Muscle layer of duodenum (tissue), 2 donors: ENCODE results near the gene INPPL1.

Source experiments
- H3K27ac ChIP-seq: one replicate; pipeline ENCODE4 v1.7.0; 2013; ENCODE audit warnings: mild to moderate bottlenecking, low read length
- H3K27me3 ChIP-seq: one replicate; pipeline ENCODE4 v1.7.0; 2013; ENCODE audit warnings: low read depth, mild to moderate bottlenecking, control low read depth, low read length
- H3K36me3 ChIP-seq, 2 donors: one replicate each; pipeline ENCODE4 v1.7.0; 2013; ENCODE audit warnings: low read length in 2 of 2, control low read depth in 1 of 2, mild to moderate bottlenecking in 1 of 2; ENCODE audit not compliant: insufficient read depth in 2 of 2, control insufficient read depth in 1 of 2
- H3K4me1 ChIP-seq, 2 donors: one replicate each; pipeline ENCODE4 v1.7.0; 2013; ENCODE audit warnings: low read length in 2 of 2, mild to moderate bottlenecking in 2 of 2, control low read depth in 1 of 2, moderate library complexity in 1 of 2; ENCODE audit not compliant: insufficient read depth in 2 of 2, control insufficient read depth in 1 of 2
- H3K4me3 ChIP-seq, 2 donors: one replicate each; pipeline ENCODE4 v1.7.0; 2013; ENCODE audit warnings: low read length in 2 of 2, low read depth in 1 of 2, mild to moderate bottlenecking in 1 of 2
- H3K9me3 ChIP-seq, 2 donors: one replicate each; pipeline ENCODE4 v1.7.0; 2013; ENCODE audit warnings: low read length in 2 of 2, control low read depth in 1 of 2, mild to moderate bottlenecking in 1 of 2; ENCODE audit not compliant: control insufficient read depth in 1 of 2
- donor health status: healthy.

The INPPL1 gene

DNA sequence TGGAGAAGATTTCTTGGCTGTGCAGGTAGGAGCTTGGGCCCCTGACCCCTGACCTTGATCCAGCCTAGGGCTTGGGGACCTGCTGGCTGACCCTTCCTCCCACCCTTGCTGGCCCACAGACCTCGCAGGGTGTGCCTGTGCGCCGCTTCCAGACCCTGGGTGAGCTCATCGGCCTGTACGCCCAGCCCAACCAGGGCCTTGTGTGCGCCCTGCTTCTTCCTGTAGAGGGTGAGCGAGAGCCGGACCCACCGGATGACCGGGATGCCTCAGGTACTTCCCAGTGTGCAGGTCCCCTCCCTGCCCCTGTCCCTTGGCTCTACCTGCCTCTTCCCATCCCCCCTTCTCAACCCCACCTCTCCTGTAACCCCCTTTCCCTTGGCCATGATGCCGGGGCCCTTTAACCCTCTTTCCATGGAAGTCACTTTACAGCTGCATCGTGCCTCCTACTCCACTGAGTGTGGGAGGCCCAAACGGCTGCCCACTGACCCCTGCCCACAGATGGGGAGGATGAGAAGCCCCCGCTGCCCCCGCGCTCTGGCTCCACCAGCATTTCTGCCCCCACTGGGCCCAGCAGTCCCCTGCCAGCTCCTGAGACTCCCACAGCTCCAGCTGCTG lies 3.8 kb downstream of the INPPL1 start:
- Histone ChIP-seq H3K36me3 (peaks cover 48 to 51% of the 10 kb centered on the region in 2 donors), H3K27ac (no peak overlapping the region), H3K4me3 (no peak overlapping the region)

GRCh38 chr11:72228844-72229231 lies 4.3 kb downstream of the INPPL1 start:
- Histone ChIP-seq H3K36me3 (peaks cover 53 to 56% of the 10 kb centered on the region in 2 donors), H3K9me3 (no peaks in the 10 kb centered on the region), H3K4me3 (no peak overlapping the region), H3K27ac (no peak overlapping the region), H3K4me1 (peaks cover 7 to 34% of the 10 kb centered on the region in 2 donors), H3K27me3 (no peaks in the 10 kb centered on the region)

More for the DNA sequence above, 3.8 kb downstream of the INPPL1 start:
- Histone ChIP-seq H3K4me1 (peaks cover 7 to 34% of the 10 kb centered on the region in 2 donors), H3K9me3 (no peaks in the 10 kb centered on the region), H3K27me3 (no peaks in the 10 kb centered on the region)

GRCh38 chr11:72229336-72229924 lies 4.9 kb downstream of the INPPL1 start:
- H3K4me1 ChIP-seq: peaks cover 7 to 34% of the 10 kb centered on the region in 2 donors
- H3K9me3 ChIP-seq: no peaks in the 10 kb centered on the region
- no peaks in the 10 kb centered on the region for H3K27me3 ChIP-seq
- no peak overlapping the region for H3K27ac ChIP-seq
- no peak overlapping the region for H3K4me3 ChIP-seq
- peaks cover 59 to 62% of the 10 kb centered on the region in 2 donors for H3K36me3 ChIP-seq

- no peak overlapping the region for H3K4me3 ChIP-seq
- H3K27me3 ChIP-seq: no peaks in the 10 kb centered on the region
- H3K9me3 ChIP-seq: no peaks in the 10 kb centered on the region
- H3K4me1 ChIP-seq: peaks cover 7 to 35% of the 10 kb centered on the region in 2 donors
- peaks cover 63 to 69% of the 10 kb centered on the region in 2 donors for H3K36me3 ChIP-seq
- H3K27ac ChIP-seq: no peak overlapping the region
Measured at GRCh38 chr11:72229925-72230763, 5.6 kb downstream of the INPPL1 start.

- Histone ChIP-seq H3K9me3 (no peaks in the 10 kb centered on the region), H3K4me1 (peaks cover under 1 to 35% of the 10 kb centered on the region in 2 donors), H3K27ac (no peak overlapping the region), H3K27me3 (no peaks in the 10 kb centered on the region), H3K4me3 (no peak overlapping the region), H3K36me3 (peaks cover 64 to 76% of the 10 kb centered on the region in 2 donors)
Measured at GRCh38 chr11:72230764-72231365, 6.3 kb downstream of the INPPL1 start.

- Histone ChIP-seq H3K27me3 (no peaks in the 10 kb centered on the region), H3K9me3 (no peaks in the 10 kb centered on the region), H3K4me3 (no peak overlapping the region), H3K36me3 (peaks cover 70 to 84% of the 10 kb centered on the region in 2 donors), H3K4me1 (peaks cover 0 to 35% of the 10 kb centered on the region in 2 donors), H3K27ac (no peak overlapping the region)
Measured at GRCh38 chr11:72231396-72232259, 7.1 kb downstream of the INPPL1 start.

DNA sequence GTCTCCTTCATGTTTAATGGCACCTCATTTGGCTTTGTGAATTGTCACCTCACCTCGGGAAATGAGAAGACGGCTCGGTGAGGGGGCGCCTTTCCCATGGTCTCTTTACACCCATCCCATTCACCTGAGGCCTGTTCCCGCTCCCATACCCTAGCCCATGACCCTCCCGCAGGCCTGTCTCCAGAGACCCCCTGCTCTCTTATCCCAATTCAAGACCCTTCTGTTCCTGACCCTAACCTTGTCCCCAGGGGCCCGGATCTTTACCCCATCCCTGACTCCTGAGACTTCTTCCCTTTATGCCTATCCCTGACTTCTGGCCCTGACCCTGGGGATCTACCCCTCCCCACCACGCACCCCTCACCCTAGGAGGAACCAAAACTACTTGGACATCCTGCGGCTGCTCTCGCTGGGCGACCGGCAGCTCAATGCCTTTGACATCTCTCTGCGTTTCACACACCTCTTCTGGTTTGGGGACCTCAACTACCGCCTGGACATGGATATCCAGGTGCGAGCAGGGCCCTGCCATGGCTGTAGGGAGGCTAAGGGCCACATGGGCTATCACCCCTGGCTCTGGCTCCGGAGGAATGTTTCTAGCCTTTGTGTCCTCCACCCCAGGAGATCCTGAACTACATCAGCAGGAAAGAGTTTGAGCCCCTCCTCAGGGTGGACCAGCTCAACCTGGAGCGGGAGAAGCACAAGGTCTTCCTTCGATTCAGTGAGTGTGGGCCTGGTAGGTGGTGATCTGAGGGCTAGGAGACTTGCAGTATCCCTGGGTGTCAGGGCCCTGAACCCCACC lies 7.9 kb downstream of the INPPL1 start:
- peaks cover 0 to 35% of the 10 kb centered on the region in 2 donors for H3K4me1 ChIP-seq
- H3K36me3 ChIP-seq: peaks cover 76 to 90% of the 10 kb centered on the region in 2 donors
- H3K27me3 ChIP-seq: no peaks in the 10 kb centered on the region
- H3K27ac ChIP-seq: no peak overlapping the region
- H3K4me3 ChIP-seq: no peak overlapping the region
- no peaks in the 10 kb centered on the region for H3K9me3 ChIP-seq

DNA sequence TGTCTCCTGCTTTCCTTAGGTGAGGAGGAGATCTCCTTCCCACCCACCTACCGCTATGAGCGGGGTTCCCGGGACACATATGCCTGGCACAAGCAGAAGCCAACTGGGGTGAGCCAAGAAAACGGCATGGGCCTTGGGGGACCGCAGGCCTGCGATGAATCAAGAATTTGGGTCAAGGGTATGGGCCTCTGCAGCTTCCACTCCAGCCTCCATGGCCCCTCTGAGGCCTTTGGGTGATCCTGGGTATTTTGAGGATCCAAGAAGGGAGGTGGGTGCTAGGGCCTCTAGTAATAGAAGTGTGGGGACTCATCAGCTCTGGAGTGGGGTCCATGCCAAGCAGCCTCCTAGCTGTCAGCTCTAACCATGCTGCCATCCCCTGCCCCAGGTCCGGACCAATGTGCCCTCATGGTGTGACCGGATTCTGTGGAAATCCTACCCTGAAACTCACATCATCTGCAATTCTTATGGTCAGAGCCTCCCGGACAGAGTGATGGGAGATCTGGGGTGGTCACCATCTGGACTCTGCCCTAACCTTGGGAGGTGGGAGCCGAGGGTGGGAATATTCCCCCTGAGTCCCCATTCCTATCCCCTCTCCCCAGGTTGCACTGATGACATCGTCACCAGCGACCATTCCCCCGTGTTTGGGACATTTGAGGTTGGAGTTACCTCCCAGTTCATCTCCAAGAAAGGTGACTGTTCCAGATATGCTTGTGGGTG lies 8.6 kb downstream of the INPPL1 start:
- no peak overlapping the region for H3K27ac ChIP-seq
- H3K4me1 ChIP-seq: peaks cover 0 to 35% of the 10 kb centered on the region in 2 donors
- no peak overlapping the region for H3K4me3 ChIP-seq
- peaks cover 76 to 93% of the 10 kb centered on the region in 2 donors for H3K36me3 ChIP-seq
- no peaks in the 10 kb centered on the region for H3K27me3 ChIP-seq
- H3K9me3 ChIP-seq: no peaks in the 10 kb centered on the region

DNA sequence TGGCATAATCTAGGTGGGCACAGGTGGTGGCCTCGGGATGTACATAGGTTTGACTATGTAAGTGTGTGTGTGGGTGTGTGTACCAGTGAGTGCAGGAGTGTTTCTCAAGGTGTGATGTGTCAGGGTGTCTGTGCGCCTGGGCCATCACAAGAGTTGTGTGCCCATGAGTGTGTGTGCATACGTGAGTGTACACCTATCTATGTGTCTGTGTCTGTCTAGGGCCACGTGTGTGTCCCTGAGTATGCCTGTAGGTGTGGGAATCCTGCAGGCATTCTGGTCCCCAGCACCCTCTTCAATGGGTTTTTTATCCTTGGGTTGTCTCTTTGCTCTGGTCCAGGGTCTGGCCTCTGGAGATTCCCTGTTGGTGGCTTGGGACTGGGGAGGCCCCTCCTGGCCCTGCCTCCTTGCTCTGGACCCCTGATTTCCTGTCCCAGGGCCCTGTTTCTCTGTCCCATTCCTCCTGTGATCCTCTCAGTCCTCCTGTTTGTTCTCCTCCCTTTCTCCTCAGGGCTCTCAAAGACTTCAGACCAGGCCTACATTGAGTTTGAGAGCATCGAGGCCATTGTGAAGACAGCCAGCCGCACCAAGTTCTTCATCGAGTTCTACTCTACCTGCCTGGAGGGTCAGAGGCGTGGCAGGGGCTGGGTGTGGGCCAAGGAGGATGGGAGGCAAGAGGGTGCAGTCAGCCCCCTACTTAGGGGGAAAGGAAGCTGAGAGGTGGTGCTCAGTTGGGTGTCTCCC lies 9.4 kb downstream of the INPPL1 start:
- Histone ChIP-seq H3K27me3 (no peaks in the 10 kb centered on the region), H3K4me1 (peaks cover 0 to 40% of the 10 kb centered on the region in 2 donors), H3K9me3 (no peaks in the 10 kb centered on the region), H3K36me3 (peaks cover 72 to 86% of the 10 kb centered on the region in 2 donors), H3K27ac (no peak overlapping the region), H3K4me3 (no peak overlapping the region)
